NCI-H1092 treated with DMSO at 0.1 percent for 48 hours (cell line): ENCODE results near the gene NFIB.

ENCODE experiments used
- DNase-seq: peaks from one replicate; lab custom pipeline; 2025; lab: John Stamatoyannopoulos, UW

Gene NFIB

GRCh38 chr9:14185016-14185415 lies 128.9 kb downstream of the NFIB start:
- DNase-seq = no peak

- no peak for DNase-seq
Measured at GRCh38 chr9:14183001-14183400, 130.9 kb downstream of the NFIB start.

- DNase-seq = no peak
Measured at GRCh38 chr9:14180960-14181537, 132.9 kb downstream of the NFIB start.

- DNase-seq = peak; percentile 87
Measured at GRCh38 chr9:14180093-14180959, 133.6 kb downstream of the NFIB start.

GRCh38 chr9:14179449-14179848 lies 134.5 kb downstream of the NFIB start:
- DNase-seq = peak; percentile 64

- no peak for DNase-seq
Measured at GRCh38 chr9:14175778-14176177, 138.2 kb downstream of the NFIB start.

- DNase-seq = peak; percentile 24
Measured at GRCh38 chr9:14173713-14174112, 140.2 kb downstream of the NFIB start.

- no peak for DNase-seq
Measured at GRCh38 chr9:14170973-14171596, 142.9 kb downstream of the NFIB start.

- no peak for DNase-seq
Measured at GRCh38 chr9:14170392-14170931, 143.5 kb downstream of the NFIB start.

- no peak for DNase-seq
Measured at GRCh38 chr9:14168381-14168780, 145.6 kb downstream of the NFIB start.

- peak; percentile 61 for DNase-seq
Measured at GRCh38 chr9:14165376-14166035, 148.4 kb downstream of the NFIB start.

- DNase-seq = no peak
Measured at GRCh38 chr9:14164908-14165307, 149.0 kb downstream of the NFIB start.

- no peak for DNase-seq
Measured at GRCh38 chr9:14159440-14160216, 154.3 kb downstream of the NFIB start.

- DNase-seq = no peak
Measured at GRCh38 chr9:14158916-14159315, 155.0 kb downstream of the NFIB start.

- DNase-seq = no peak
Measured at GRCh38 chr9:14158136-14158813, 155.7 kb downstream of the NFIB start.

GRCh38 chr9:14157191-14157590 lies 156.8 kb downstream of the NFIB start:
- no peak for DNase-seq

GRCh38 chr9:14156046-14156445 lies 157.9 kb downstream of the NFIB start:
- no peak for DNase-seq

GRCh38 chr9:14155237-14155636 lies 158.7 kb downstream of the NFIB start:
- DNase-seq = no peak

- no peak for DNase-seq
Measured at GRCh38 chr9:14153310-14153720, 160.6 kb downstream of the NFIB start.

- no peak for DNase-seq
Measured at GRCh38 chr9:14151451-14151850, 162.5 kb downstream of the NFIB start.
